ENCODE data around the gene EFHD1.
"Not testable (repeated sequence)": the region's sequence is repeated elsewhere in the genome, so short reads cannot be mapped to it uniquely, and the experiment has no call there.

DNA sequence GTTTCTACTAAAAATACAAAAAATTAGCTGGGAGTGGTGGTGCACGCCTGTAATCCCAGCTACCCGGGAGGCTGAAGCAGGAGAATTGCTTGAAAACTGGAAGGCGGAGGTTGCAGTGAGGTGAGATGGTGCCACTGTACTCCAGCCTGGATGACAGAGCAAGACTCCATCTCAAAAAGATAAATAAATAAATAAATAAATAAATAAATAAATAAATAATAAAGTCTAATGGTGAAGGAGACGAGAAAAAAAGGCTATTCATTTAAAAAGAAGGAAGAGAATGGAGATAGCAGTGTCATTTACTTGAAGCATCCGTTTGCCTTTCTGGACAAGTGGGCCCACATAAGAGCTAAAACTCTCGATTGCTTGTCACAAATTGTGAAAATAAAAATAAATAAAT is 52.0 kb downstream of the EFHD1 start:
- TF ChIP-seq, protein P1, sequence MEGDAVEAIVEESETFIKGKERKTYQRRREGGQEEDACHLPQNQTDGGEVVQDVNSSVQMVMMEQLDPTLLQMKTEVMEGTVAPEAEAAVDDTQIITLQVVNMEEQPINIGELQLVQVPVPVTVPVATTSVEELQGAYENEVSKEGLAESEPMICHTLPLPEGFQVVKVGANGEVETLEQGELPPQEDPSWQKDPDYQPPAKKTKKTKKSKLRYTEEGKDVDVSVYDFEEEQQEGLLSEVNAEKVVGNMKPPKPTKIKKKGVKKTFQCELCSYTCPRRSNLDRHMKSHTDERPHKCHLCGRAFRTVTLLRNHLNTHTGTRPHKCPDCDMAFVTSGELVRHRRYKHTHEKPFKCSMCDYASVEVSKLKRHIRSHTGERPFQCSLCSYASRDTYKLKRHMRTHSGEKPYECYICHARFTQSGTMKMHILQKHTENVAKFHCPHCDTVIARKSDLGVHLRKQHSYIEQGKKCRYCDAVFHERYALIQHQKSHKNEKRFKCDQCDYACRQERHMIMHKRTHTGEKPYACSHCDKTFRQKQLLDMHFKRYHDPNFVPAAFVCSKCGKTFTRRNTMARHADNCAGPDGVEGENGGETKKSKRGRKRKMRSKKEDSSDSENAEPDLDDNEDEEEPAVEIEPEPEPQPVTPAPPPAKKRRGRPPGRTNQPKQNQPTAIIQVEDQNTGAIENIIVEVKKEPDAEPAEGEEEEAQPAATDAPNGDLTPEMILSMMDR (IDR thresholded peaks at IDR 0.05) = not testable (repeated sequence)
- TF ChIP-seq POLR2A (IDR thresholded peaks at IDR 0.05; ENCODE audit: low read depth); POLR2AphosphoS5 (IDR thresholded peaks at IDR 0.05): not testable (repeated sequence)

Measured in esophagus muscularis mucosa (tissue), 3 donors.